HepG2 (cell line): Measurements from ENCODE around the gene BCKDHB. TPM values are rescaled to one million over a fixed set of nuclear protein-coding genes. Genes with fewer than 3 reads are reported as not detected.

ENCODE experiments used
- ATF4 ChIP-seq, 2 experiments: fragments of 450-650 bp in 1 of 2; sonication (generic) in 1 of 2; formaldehyde crosslinking; IDR thresholded peaks; 2 replicates each; pipeline versions ENCODE4 v1.5.0 to v1.8.0; 2020 to 2022; ENCODE audit warnings: mild to moderate bottlenecking in 1 of 2, missing genetic modification reagents in 1 of 2
- CBX1 ChIP-seq: IDR thresholded peaks from one replicate; pipeline ENCODE4 v1.6.1; 2016; ENCODE audit warnings: antibody characterized with exemption, low read depth
- DNMT1 ChIP-seq: sonication (generic); formaldehyde crosslinking; IDR thresholded peaks from 2 replicates; pipeline ENCODE4 v1.5.1; 2020; ENCODE audit warnings: mild to moderate bottlenecking, missing genetic modification reagents
- DR1 ChIP-seq: sonication (generic); formaldehyde crosslinking; IDR thresholded peaks from 2 replicates; pipeline ENCODE4 v1.8.0; 2021; ENCODE audit warnings: mild to moderate bottlenecking, missing genetic modification reagents, inconsistent platforms
- GATA4 ChIP-seq: sonication (generic); IDR thresholded peaks from 2 replicates; pipeline ENCODE4 v1.6.1; 2016; ENCODE audit warnings: antibody characterized with exemption, low read depth, borderline replicate concordance
- ISL2 ChIP-seq: sonication (generic); formaldehyde crosslinking; IDR thresholded peaks from 2 replicates; pipeline ENCODE4 v1.5.0; 2020; ENCODE audit warnings: missing genetic modification reagents
- KDM6A ChIP-seq: IDR thresholded peaks from 2 replicates; pipeline ENCODE4 v1.6.1; 2016; ENCODE audit warnings: low read depth
- MBNL3 ChIP-seq: fragments of 250-450 bp; sonication (Bioruptor Pico); conservative IDR thresholded peaks from 2 replicates; pipeline ENCODE4 v1.8.0; 2022; ENCODE audit warnings: mild to moderate bottlenecking, inconsistent platforms
- MTF2 ChIP-seq: sonication (generic); formaldehyde crosslinking; IDR thresholded peaks from 2 replicates; pipeline ENCODE4 v1.5.0; 2020; ENCODE audit warnings: missing genetic modification reagents, borderline replicate concordance
- MZF1 ChIP-seq: sonication (generic); formaldehyde crosslinking; IDR thresholded peaks from 2 replicates; pipeline ENCODE4 v1.8.1; 2023; ENCODE audit warnings: mild to moderate bottlenecking, missing genetic modification reagents, borderline replicate concordance
- PRDM4 ChIP-seq: sonication (generic); formaldehyde crosslinking; IDR thresholded peaks from 2 replicates; pipeline ENCODE4 v1.9.0; 2021; ENCODE audit warnings: missing genetic modification reagents, borderline replicate concordance
- SMARCE1 ChIP-seq: fragments of 450-650 bp; IDR thresholded peaks from 2 replicates; pipeline ENCODE4 v1.6.1; 2017; ENCODE audit warnings: borderline replicate concordance
- SNAPC2 ChIP-seq: sonication (generic); formaldehyde crosslinking; IDR thresholded peaks from 2 replicates; pipeline ENCODE4 v1.8.1; 2022; ENCODE audit warnings: mild to moderate bottlenecking, missing genetic modification reagents
- SSRP1 ChIP-seq: IDR thresholded peaks from 2 replicates; pipeline ENCODE4 v1.6.1; 2016; ENCODE audit warnings: control low read depth
- TCF12 ChIP-seq, 2 experiments: fragments of 450-650 bp in 1 of 2; sonication (generic) in 1 of 2; formaldehyde crosslinking in 1 of 2; IDR thresholded peaks; 2 replicates each; pipeline versions ENCODE4 v1.6.1 to v1.8.0; 2017 to 2022; ENCODE audit warnings: antibody characterized with exemption in 1 of 2, mild to moderate bottlenecking in 1 of 2, missing genetic modification reagents in 1 of 2, moderate library complexity in 1 of 2
- TCF7 ChIP-seq: sonication (generic); IDR thresholded peaks from 2 replicates; pipeline ENCODE4 v1.6.1; 2016; ENCODE audit warnings: antibody characterized with exemption, low read depth
- ZNF326 ChIP-seq: sonication (generic); formaldehyde crosslinking; IDR thresholded peaks from 2 replicates; pipeline ENCODE4 v1.4.0; 2020; ENCODE audit warnings: missing genetic modification reagents, borderline replicate concordance
- ZNF546 ChIP-seq: sonication (generic); formaldehyde crosslinking; conservative IDR thresholded peaks from 2 replicates; pipeline ENCODE4 v1.8.1; 2023; ENCODE audit warnings: mild to moderate bottlenecking, missing genetic modification reagents
- ZNF567 ChIP-seq: sonication (generic); formaldehyde crosslinking; IDR thresholded peaks from 2 replicates; pipeline ENCODE4 v1.8.1; 2023; ENCODE audit warnings: mild to moderate bottlenecking, missing genetic modification reagents, borderline replicate concordance
- ZNF891 ChIP-seq: sonication (generic); formaldehyde crosslinking; IDR thresholded peaks from 2 replicates; pipeline ENCODE4 v1.5.0; 2020; ENCODE audit warnings: mild to moderate bottlenecking, missing genetic modification reagents
- ZSCAN21 ChIP-seq: sonication (generic); formaldehyde crosslinking; IDR thresholded peaks from 2 replicates; pipeline ENCODE4 v1.8.0; 2022; ENCODE audit warnings: mild to moderate bottlenecking, missing genetic modification reagents, moderate library complexity, borderline replicate concordance
- polyA plus RNA-seq, 8 experiments: library from polyadenylated mRNA; depleted of rRNA in 3 of 8; stranded (reverse) in 7 of 8; unstranded in 1 of 8; fragments of >200 nt; fragmentation: Illumina TruSeq in 4 of 8; extraction: Trizol in 4 of 8; gene quantifications; 2 replicates each; pipeline versions ENCODE4 v1.2.1 to v1.2.3, GENCODE V29; 2011 to 2016; ENCODE audit warnings: low read depth in 4 of 8, missing spikeins in 1 of 8, mixed read lengths in 1 of 8; ENCODE audit not compliant: insufficient read depth in 1 of 8
- total RNA-seq, 5 experiments: library from RNA; depleted of rRNA; stranded (reverse); fragments of >200 nt; fragmentation: Illumina TruSeq; extraction: Trizol; gene quantifications; 2 replicates each; pipeline ENCODE4 v1.2.3, GENCODE V29; 2016; ENCODE audit warnings: low read depth in 1 of 5
- TF ChIP-seq, protein P1 (sequence below): sonication (generic); formaldehyde crosslinking; IDR thresholded peaks from 2 replicates; pipeline ENCODE4 v1.8.0; 2022; ENCODE audit warnings: missing genetic modification reagents, mild to moderate bottlenecking, inconsistent platforms, borderline replicate concordance

The BCKDHB gene
- total and polyA plus RNA-seq, 2 of the 13 experiments (the other 11 are each of a cell fraction or from before 2014, with no cell fraction given): 10.8 to 13.6 TPM

DNA sequence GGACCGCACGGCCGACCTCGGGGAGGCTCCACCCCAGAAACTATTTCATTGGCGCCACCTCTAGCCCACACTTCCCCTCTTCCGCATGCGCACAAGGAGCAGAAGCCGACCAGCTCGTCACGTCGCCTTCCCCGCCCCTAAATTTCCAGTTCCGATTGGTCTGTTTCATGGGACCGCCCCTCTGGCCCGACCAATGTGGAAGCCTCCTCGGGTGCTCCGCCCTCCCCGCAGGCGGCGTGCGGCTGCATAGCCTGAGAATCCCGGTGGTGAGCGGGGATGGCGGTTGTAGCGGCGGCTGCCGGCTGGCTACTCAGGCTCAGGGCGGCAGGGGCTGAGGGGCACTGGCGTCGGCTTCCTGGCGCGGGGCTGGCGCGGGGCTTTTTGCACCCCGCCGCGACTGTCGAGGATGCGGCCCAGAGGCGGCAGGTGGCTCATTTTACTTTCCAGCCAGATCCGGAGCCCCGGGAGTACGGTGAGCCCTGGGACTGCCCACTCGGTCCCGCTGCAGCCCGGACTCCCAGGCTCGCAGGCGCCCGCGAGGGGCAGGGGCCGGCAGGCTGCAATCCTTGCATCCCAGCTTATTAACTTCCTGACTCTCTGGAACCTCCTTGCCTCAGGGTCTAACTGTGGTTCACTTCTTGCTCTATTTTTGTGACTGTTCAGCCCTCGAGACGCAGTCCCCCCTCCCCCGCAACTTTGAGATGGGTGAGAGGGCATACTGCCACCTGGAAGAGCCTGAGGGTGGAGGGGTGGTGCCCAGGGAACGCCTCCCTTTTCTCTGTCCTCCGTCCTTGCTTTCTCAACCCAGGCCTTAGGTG is at the start of gene BCKDHB (continued):
- TF ChIP-seq PRDM4 (no peak), ATF4 (CRISPR knock-in tag; IDR thresholded peaks at IDR 0.05) (0 out of 4 replicates have a peak, but pooled peaks of 1 of the 2 experiments have one; percentile 16), GATA4 (peak; percentile 60; the same call in 1 of the 2 replicates), CBX1 (peak; percentile 56), ZNF546 (peak; percentile 53; the same call in 1 of the 2 replicates), ZNF326 (CRISPR knock-in tag) (no peak), KDM6A (CRISPR knock-in tag) (no peak), ZSCAN21 (CRISPR knock-in tag) (peak; percentile 55; the same call in 1 of the 2 replicates), ZNF567 (CRISPR knock-in tag) (no peak), TCF12 (IDR thresholded peaks at IDR 0.05) (no peak), TCF12 (CRISPR knock-in tag; IDR thresholded peaks at IDR 0.05) (peak; percentile 62; the same call in 1 of the 2 replicates), DNMT1 (CRISPR knock-in tag) (no peak), MBNL3 (no peak), SNAPC2 (0 out of 2 replicates have a peak, but pooled peaks have one; percentile 50), ISL2 (CRISPR knock-in tag) (peak; percentile 69), SMARCE1 (no peak), MZF1 (CRISPR knock-in tag) (no peak), ZNF891 (CRISPR knock-in tag) (peak; percentile 87; the same call in 1 of the 2 replicates), MTF2 (CRISPR knock-in tag) (no peak), TCF7 (no peak), DR1 (CRISPR knock-in tag) (peak; percentile 94), SSRP1 (CRISPR knock-in tag) (no peak)
- TF ChIP-seq, protein P1, sequence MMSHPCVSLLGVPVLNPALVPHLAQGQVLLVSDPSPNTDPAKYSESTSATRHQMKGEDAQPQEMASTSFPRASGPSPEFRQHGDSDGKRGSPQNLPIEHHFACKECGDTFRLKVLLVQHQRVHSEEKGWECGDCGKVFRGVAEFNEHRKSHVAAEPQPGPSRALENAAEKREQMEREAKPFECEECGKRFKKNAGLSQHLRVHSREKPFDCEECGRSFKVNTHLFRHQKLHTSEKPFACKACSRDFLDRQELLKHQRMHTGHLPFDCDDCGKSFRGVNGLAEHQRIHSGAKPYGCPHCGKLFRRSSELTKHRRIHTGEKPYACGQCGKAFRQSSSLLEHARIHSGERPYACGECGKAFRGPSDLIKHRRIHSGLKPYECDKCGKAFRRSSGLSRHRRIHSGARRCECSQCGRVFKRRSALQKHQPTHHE: 0 out of 2 replicates have a peak, but pooled peaks have one; percentile 40
